Activated CD8-positive, alpha-beta T cell treated with anti-CD3 and anti-CD28 coated beads for 36 hours (primary cell): ENCODE measurements around the gene TROAP. TPM values are rescaled to one million over a fixed set of nuclear protein-coding genes. Genes with fewer than 3 reads are reported as not detected.

Source experiments
- ATAC-seq: fragments of 200-7000 bp; cut with Tn5 transposase; one replicate; pipeline ENCODE4 v1.10.0; 2021; ENCODE audit warnings: mild to moderate bottlenecking, moderate library complexity
- CTCF ChIA-PET: fragments of 350-600 bp; sonication (Branson Sonifier 250); formaldehyde crosslinking; loops from one replicate; lab custom pipeline; 2021; ENCODE audit warnings: antibody characterized with exemption; lab: Charles Lee
- POLR2A ChIA-PET: fragments of 350-600 bp; sonication (Branson Sonifier 250); formaldehyde crosslinking; loops from one replicate; lab custom pipeline; 2021; ENCODE audit warnings: antibody characterized with exemption; lab: Charles Lee
- DNase-seq: peaks from one replicate; pipeline ENCODE4 v3.0.0-alpha.2; 2020
- H3K27ac Mint-ChIP-seq: one replicate; pipeline ENCODE4 v1.8.0; 2021; ENCODE audit warnings: mild to moderate bottlenecking, mixed read lengths
- H3K27me3 Mint-ChIP-seq: one replicate; pipeline ENCODE4 v1.8.0; 2021; ENCODE audit warnings: mixed read lengths
- H3K36me3 Mint-ChIP-seq: one replicate; pipeline ENCODE4 v1.8.0; 2021; ENCODE audit warnings: low read depth, mixed read lengths
- H3K4me1 Mint-ChIP-seq: one replicate; pipeline ENCODE4 v1.8.0; 2021; ENCODE audit warnings: low read depth, mixed read lengths
- H3K4me3 Mint-ChIP-seq: one replicate; pipeline ENCODE4 v1.8.0; 2021; ENCODE audit warnings: mild to moderate bottlenecking, moderate library complexity, mixed read lengths
- H3K9me3 Mint-ChIP-seq: one replicate; pipeline ENCODE4 v1.8.0; 2021; ENCODE audit warnings: mixed read lengths
- intact Hi-C: fragments of 100-400 bp; cut with micrococcal nuclease; formaldehyde crosslinking; loops from one replicate; pipeline ENCODE4 v1.10.0; 2022
- total RNA-seq, 2 experiments: library from RNA; stranded (reverse); gene quantifications; one replicate each; pipeline ENCODE4 v1.2.3, GENCODE V29; 2021
- TF ChIP-seq, protein P1 (sequence below): fragments of 200-600 bp; IDR thresholded peaks from one replicate; pipeline ENCODE4 v1.8.0; 2022; ENCODE audit warnings: antibody characterized with exemption, mild to moderate bottlenecking

TROAP gene
- total RNA-seq, 2 experiments from 2014 or later, result 46.6 to 52.6 TPM

DNA sequence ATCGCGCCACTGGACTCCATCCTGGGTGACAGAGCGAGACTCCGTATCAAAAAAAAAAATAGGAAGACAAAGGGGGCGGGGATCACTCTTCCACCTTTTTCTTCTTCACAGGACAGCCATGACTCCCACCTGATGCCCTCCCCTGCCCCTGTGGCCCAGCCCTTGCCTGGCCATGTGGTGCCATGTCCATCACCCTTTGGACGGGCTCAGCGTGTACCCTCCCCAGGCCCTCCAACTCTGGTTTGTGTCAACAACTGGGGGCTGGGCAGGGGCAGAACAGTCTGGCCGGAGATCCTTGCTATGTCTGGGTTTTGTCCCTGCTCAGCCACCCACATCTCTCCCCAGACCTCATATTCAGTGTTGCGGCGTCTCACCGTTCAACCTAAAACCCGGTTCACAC, 5.8 kb downstream of the TROAP start:
- CTCF ChIA-PET, result interaction anchor here (1.2 kb wide), 1 partner anchor 14 kb away, joined by 5 read pairs; no protein-coding TSS in a partner anchor
- DNase-seq (no peak), ATAC-seq (no peak)
- Mint-ChIP-seq H3K4me3 (no peak overlapping the region), H3K27me3 (peaks cover 18% of the 10 kb centered on the region), H3K36me3 (peaks cover 32% of the 10 kb centered on the region), H3K4me1 (peaks cover 2% of the 10 kb centered on the region), H3K27ac (no peak overlapping the region), H3K9me3 (no peaks in the 10 kb centered on the region)
- TF ChIP-seq, protein P1, sequence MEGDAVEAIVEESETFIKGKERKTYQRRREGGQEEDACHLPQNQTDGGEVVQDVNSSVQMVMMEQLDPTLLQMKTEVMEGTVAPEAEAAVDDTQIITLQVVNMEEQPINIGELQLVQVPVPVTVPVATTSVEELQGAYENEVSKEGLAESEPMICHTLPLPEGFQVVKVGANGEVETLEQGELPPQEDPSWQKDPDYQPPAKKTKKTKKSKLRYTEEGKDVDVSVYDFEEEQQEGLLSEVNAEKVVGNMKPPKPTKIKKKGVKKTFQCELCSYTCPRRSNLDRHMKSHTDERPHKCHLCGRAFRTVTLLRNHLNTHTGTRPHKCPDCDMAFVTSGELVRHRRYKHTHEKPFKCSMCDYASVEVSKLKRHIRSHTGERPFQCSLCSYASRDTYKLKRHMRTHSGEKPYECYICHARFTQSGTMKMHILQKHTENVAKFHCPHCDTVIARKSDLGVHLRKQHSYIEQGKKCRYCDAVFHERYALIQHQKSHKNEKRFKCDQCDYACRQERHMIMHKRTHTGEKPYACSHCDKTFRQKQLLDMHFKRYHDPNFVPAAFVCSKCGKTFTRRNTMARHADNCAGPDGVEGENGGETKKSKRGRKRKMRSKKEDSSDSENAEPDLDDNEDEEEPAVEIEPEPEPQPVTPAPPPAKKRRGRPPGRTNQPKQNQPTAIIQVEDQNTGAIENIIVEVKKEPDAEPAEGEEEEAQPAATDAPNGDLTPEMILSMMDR, result no peak
- POLR2A ChIA-PET, result interaction anchor here (2.1 kb wide), 1 partner anchor 39 kb away, joined by 6 read pairs; the partner anchor contains the start of gene SPATS2
- intact Hi-C loops, result no loop called here

DNA sequence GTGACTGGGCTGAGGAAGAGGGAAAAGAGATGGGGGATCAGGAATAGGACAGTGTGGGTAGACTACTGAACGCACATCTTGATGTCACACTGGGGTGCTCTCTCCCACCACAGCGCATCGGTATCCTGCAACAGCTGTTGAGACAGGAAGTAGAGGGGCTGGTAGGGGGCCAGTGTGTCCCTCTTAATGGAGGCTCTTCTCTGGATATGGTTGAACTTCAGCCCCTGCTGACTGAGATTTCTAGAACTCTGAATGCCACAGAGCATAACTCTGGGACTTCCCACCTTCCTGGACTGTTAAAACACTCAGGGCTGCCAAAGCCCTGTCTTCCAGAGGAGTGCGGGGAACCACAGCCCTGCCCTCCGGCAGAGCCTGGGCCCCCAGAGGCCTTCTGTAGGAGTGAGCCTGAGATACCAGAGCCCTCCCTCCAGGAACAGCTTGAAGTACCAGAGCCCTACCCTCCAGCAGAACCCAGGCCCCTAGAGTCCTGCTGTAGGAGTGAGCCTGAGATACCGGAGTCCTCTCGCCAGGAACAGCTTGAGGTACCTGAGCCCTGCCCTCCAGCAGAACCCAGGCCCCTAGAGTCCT, 7.1 kb downstream of the TROAP start:
- ChIA-PET CTCF (interaction anchor here (1.2 to 4.1 kb wide), 3 partner anchors 12 to 17 kb away, joined by 5 to 52 read pairs (median 34); partner anchors contain the start of gene DNAJC22), POLR2A (interaction anchor here (1.3 to 3.3 kb wide), 3 partner anchors 7 to 45 kb away, joined by 3 to 17 read pairs (median 6); partner anchors contain the start of genes SPATS2 and TROAP)
- Mint-ChIP-seq H3K9me3 (no peaks in the 10 kb centered on the region), H3K4me1 (peaks cover 2% of the 10 kb centered on the region), H3K36me3 (peaks cover 29% of the 10 kb centered on the region), H3K27ac (no peak overlapping the region), H3K27me3 (peaks cover 27% of the 10 kb centered on the region), H3K4me3 (no peak overlapping the region)
- ATAC-seq, result no peak
- TF ChIP-seq, protein P1, result no peak
- intact Hi-C loops, result no loop called here
- no peak for DNase-seq

DNA sequence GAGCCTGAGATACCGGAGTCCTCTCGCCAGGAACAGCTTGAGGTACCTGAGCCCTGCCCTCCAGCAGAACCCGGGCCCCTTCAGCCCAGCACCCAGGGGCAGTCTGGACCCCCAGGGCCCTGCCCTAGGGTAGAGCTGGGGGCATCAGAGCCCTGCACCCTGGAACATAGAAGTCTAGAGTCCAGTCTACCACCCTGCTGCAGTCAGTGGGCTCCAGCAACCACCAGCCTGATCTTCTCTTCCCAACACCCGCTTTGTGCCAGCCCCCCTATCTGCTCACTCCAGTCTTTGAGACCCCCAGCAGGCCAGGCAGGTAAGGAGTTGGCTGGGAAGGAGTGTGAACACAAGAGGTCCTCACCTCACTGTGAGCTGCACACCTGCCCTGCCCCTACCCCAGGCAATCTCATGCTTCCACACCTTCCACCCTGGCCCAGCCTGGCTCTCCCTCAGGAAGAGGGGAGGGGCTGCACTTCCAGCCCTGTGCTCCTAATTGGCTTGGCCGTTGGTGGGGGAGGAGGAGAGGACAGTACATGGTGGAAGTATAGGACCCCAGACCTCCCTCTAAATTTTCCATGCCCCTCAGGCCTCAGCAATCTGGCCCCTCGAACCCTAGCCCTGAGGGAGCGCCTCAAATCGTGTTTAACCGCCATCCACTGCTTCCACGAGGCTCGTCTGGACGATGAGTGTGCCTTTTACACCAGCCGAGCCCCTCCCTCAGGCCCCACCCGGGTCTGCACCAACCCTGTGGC, 7.8 kb downstream of the TROAP start:
- no peak overlapping the region for H3K27ac Mint-ChIP-seq
- no peak for ATAC-seq
- H3K4me1 Mint-ChIP-seq, result peaks cover 2% of the 10 kb centered on the region
- ChIA-PET POLR2A (interaction anchor here (1.2 to 3.3 kb wide), 6 partner anchors 8 to 65 kb away, joined by 3 to 17 read pairs (median 6); partner anchors contain the start of genes PRPH, SPATS2, TROAP and TUBA1C), CTCF (interaction anchor here (0.7 to 4.1 kb wide), 16 partner anchors 8 to 240 kb away, joined by 3 to 52 read pairs (median 8); partner anchors contain the start of genes DNAJC22, PRPH and TROAP)
- H3K9me3 Mint-ChIP-seq, result no peaks in the 10 kb centered on the region
- peaks cover 26% of the 10 kb centered on the region for H3K36me3 Mint-ChIP-seq
- H3K4me3 Mint-ChIP-seq, result no peak overlapping the region
- intact Hi-C loops, result no loop called here
- peaks cover 34% of the 10 kb centered on the region for H3K27me3 Mint-ChIP-seq
- no peak for DNase-seq
- TF ChIP-seq, protein P1, result no peak

DNA sequence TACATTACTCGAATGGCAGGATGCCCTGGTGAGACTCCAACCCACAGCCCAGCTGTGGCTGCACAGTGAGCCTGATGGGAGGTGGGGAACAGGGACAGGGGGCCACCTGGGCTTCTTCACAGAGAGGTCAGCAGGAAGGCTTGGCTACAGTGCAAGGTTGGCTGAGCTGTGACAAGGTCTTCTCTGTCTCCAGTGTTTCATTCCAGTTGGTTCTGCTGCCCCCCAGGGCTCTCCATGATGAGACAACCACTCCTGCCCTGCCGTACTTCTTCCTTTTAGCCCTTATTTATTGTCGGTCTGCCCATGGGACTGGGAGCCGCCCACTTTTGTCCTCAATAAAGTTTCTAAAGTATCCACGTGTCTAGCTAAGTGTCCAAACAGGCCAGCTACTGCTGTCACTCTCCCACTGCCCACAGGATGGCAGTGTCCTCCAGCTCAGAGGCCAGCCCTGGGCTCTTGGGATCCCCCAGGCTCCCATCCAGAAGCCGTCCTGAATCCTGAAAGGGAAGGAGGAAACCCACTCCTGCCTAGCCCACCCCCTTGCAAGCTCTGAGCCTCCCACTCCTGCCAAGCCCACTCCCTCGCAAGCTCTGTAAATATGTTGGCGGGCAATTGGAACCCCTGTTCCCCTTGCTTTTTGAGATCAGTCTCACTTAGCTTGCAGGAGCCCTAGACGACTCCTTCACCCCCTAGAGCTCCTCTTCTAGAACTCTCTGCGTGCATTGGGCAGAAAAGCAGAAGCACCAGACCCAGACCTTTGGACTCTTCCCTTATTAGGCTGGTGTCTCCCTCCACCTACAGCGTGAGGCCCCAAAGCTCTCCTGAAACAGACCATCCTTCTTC, 8.5 kb downstream of the TROAP start:
- intact Hi-C loops, result no loop called here
- H3K36me3 Mint-ChIP-seq, result peaks cover 25% of the 10 kb centered on the region
- ChIA-PET POLR2A (interaction anchor here (1.2 to 3.3 kb wide), 6 partner anchors 8 to 66 kb away, joined by 3 to 17 read pairs (median 4); partner anchors contain the start of genes PRPH, TROAP and TUBA1C), CTCF (interaction anchor here (0.6 to 4.1 kb wide), 19 partner anchors 9 to 377 kb away, joined by 3 to 52 read pairs (median 7); partner anchors contain the start of genes DNAJC22, PRPH and TROAP)
- H3K9me3 Mint-ChIP-seq, result no peaks in the 10 kb centered on the region
- H3K4me1 Mint-ChIP-seq, result peaks cover 3% of the 10 kb centered on the region
- H3K27ac Mint-ChIP-seq, result no peak overlapping the region
- TF ChIP-seq, protein P1, result peak; percentile 56
- peaks cover 36% of the 10 kb centered on the region for H3K27me3 Mint-ChIP-seq
- H3K4me3 Mint-ChIP-seq, result no peak overlapping the region
- DNase-seq (peak; percentile 36), ATAC-seq (peak; percentile 58)
